Measurements from ENCODE around the gene AP1M1. TPM values are rescaled to one million over a fixed set of nuclear protein-coding genes. Genes with fewer than 3 reads are reported as not detected.

The AP1M1 gene
- total RNA-seq, 4 donors from 2014 or later: 39.3 to 64.6 (median 46.8) TPM

DNA sequence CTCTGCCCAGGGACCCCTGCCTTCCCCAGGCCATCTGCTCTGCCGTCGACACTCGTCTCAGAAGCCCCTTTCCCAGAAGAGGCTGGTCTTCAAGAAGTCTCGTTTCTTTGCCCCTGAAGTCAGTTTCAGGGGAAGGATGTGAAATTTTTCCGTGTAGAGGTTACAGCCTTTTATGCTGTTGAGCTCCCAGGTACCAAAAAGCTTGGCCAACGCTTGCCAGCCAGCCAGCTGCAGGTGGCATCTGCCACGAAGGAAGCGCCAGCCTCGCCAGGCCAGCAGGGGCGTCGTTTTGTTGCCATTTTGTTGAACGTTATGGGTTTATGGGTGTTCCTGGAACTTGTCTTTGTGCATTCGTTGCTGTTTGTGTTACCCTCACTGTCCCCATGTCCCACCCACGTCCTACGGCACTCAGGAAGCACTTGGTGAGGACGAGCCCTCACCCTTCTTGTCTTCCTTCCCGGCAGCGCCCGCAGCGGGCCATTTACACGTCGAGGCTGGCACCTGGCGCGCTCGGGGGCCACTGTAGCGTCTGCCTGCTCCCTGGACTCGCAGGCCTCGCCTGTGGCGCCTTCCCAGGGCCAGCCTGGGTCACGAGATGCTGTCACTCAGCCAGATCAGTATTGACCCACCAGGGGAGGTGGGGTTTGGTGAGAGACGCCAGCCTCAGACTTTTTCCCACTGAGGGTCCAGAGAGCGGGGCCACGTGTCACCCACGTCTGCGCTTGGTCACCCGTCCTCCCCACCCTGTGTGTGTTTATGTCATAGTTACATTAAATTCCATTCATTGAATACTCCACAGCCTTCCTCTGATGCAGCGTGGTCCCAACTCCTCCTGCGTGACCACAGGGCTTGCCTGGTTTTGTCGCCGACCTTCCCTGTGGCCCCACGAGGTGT lies 37.1 kb downstream of the AP1M1 start:
- intact Hi-C loops (cut with DNase I): no loop called here
- 85 to 96% methylated on average over 14 to 24 of the region's 41 CpGs for WGBS, 2 donors
- no peaks in the 10 kb centered on the region for H3K4me1 ChIP-seq
- DNase-seq: no peak
- no peaks in the 10 kb centered on the region for H3K27me3 ChIP-seq
- no peak for TF ChIP-seq POLR2A (IDR thresholded peaks at IDR 0.05)
- TF ChIP-seq, protein P1, sequence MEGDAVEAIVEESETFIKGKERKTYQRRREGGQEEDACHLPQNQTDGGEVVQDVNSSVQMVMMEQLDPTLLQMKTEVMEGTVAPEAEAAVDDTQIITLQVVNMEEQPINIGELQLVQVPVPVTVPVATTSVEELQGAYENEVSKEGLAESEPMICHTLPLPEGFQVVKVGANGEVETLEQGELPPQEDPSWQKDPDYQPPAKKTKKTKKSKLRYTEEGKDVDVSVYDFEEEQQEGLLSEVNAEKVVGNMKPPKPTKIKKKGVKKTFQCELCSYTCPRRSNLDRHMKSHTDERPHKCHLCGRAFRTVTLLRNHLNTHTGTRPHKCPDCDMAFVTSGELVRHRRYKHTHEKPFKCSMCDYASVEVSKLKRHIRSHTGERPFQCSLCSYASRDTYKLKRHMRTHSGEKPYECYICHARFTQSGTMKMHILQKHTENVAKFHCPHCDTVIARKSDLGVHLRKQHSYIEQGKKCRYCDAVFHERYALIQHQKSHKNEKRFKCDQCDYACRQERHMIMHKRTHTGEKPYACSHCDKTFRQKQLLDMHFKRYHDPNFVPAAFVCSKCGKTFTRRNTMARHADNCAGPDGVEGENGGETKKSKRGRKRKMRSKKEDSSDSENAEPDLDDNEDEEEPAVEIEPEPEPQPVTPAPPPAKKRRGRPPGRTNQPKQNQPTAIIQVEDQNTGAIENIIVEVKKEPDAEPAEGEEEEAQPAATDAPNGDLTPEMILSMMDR (IDR thresholded peaks at IDR 0.05): no peak
- H3K36me3 ChIP-seq: peaks cover 6 to 68% (median 23%) of the 10 kb centered on the region in 3 donors
- H3K27ac ChIP-seq: no peak overlapping the region
- H3K9me3 ChIP-seq: no peaks in the 10 kb centered on the region
- no peak overlapping the region for H3K4me3 ChIP-seq

DNA sequence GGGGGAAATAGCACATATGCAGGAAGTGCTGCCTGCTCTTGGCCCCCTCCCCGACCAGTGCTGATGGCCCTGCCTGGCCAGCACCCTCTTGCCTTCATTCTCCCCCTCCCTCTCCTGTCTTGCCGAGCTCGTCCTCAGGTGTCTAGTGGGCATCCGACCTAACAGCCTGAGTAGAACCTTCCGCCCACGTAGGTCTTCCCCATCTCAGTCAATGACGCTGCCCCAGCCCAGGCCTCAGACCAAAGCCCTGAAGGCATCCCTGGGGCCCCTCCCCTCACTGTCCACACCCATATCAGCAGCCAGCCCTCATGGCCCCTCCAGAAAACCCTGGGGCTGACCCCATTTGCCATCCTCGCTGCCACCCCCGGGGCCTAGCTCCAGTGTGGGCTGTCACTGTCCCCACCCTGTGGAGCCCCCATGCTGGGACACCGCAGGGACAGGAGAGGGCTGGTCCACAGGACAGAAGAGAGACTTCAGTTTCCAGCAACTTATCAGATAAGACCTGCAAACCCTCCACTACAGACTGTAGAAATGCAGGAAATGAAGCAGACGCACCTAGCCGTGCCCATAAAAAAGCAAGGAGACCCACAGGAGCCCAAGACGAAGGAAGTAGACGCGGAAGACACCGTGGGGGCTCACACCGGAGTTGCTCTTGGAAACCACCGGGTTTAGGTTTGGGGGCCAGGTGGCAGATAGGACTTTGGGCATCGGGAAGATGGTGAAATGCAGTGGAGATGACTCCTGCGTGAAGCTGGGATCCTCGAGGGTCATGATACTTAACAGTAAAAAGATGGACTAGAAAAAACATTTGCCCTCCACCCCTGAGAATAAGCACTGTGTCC lies 38.3 kb downstream of the AP1M1 start:
- Histone ChIP-seq H3K27ac (no peak overlapping the region), H3K27me3 (no peaks in the 10 kb centered on the region), H3K4me1 (no peaks in the 10 kb centered on the region), H3K36me3 (peaks cover 4 to 56% (median 23%) of the 10 kb centered on the region in 3 donors), H3K4me3 (no peak overlapping the region), H3K9me3 (no peaks in the 10 kb centered on the region)
- no peak for DNase-seq
- intact Hi-C loops (cut with DNase I): no loop called here
- WGBS, 2 donors: 81 to 87% methylated on average over 13 to 18 of the region's 21 CpGs
- TF ChIP-seq, protein P1 (IDR thresholded peaks at IDR 0.05): no peak
- no peak for TF ChIP-seq POLR2A (IDR thresholded peaks at IDR 0.05)

DNA sequence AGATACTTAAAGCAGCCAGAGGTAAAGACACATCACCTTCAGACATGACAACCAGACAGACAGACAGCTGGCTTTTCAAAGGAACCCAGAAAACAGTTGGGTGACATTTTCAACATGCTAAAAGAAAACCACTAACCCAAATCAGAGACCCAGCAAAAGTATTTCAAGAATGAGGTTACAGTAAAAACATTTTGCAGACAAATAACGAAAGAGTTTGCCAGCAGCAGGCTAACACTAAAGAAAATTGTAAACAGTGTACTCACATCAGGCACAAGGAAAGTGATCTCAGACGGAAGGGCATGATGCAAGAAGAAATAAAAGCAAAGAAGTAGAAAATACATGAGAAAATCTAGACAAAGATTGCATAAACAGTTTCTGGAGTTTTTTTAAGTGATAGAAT lies 46.4 kb downstream of the AP1M1 start:
- TF ChIP-seq, protein P1 (IDR thresholded peaks at IDR 0.05): no peak
- no peak for TF ChIP-seq POLR2A (IDR thresholded peaks at IDR 0.05)
- Histone ChIP-seq H3K9me3 (no peaks in the 10 kb centered on the region), H3K36me3 (no peaks in the 10 kb centered on the region), H3K27me3 (no peaks in the 10 kb centered on the region), H3K27ac (no peak overlapping the region), H3K4me1 (peaks cover 0 to 8% (median 0%) of the 10 kb centered on the region in 3 donors), H3K4me3 (no peak overlapping the region)
- DNase-seq: no peak
- intact Hi-C loops (cut with DNase I): no loop called here
- WGBS, 2 donors: 24 to 26% methylated on average over 2 of the region's 2 CpGs

DNA sequence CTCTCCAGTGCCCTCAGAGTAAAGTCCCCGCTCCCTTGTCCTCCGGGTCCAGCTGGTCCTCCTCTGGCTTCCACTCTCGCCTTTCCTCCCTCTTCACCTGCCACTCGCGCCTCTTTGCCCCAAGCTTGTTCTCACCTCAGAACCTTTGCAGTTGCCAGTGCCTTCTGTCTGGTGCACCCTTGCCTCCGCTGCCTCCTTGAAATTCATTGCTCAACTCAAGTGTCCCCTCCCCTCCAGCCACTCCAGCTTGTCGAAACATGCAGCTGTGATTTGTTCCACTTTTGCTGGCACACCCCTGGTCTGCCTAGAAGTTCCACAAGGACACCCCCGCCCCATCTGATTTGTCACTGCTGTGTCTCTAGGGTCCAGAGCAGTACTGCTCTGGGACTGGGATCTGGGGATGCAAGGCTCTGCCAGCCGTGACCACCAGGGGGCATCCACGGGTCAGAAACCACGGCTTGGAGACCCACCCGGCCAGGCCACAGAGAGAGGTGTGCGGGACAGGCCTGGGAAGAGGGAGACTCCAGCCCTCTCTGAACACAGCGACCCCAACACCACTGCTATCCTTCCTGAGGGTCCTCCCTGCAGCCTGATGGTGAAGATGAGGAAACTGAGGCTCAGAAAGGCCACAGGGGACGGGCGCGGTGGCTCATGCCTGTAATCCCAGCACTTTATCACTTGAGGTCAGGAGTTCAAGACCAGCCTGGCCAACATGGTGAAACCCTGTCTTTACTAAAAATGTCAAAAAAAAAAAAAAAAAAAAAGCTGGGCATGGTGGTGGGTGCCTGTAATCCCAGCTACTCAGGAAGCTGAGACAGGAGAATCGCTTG lies 49.9 kb downstream of the AP1M1 start:
- no peak overlapping the region for H3K27ac ChIP-seq
- TF ChIP-seq, protein P1 (IDR thresholded peaks at IDR 0.05): peak; percentile 86 to 97 (median 96)
- no peak for TF ChIP-seq POLR2A (IDR thresholded peaks at IDR 0.05)
- intact Hi-C loops (cut with DNase I): loop anchor here (2.0 kb wide), 1 partner anchor 137 kb away; no protein-coding TSS in a partner anchor
- H3K36me3 ChIP-seq: no peaks in the 10 kb centered on the region
- H3K9me3 ChIP-seq: no peaks in the 10 kb centered on the region
- H3K4me1 ChIP-seq: peaks cover 0 to 8% (median 0%) of the 10 kb centered on the region in 3 donors
- no peaks in the 10 kb centered on the region for H3K27me3 ChIP-seq
- H3K4me3 ChIP-seq: no peak overlapping the region
- 28 to 51% methylated on average over 9 to 12 of the region's 18 CpGs for WGBS, 2 donors
- peak; percentile 25 for DNase-seq
